OCI-LY7 (cell line): ENCODE data around the gene TBC1D1.

Experiments
- EZH2phosphoT487 ChIP-seq: fragments of 200-600 bp; sonication (generic); IDR thresholded peaks from 2 replicates; pipeline ENCODE4 v1.6.1; 2018; ENCODE audit warnings: low read depth, borderline replicate concordance, mild to moderate bottlenecking, mixed run types, antibody characterized with exemption, low read length, moderate library complexity, mixed read lengths
- TF ChIP-seq, protein P1 (sequence below): fragments of 200-600 bp; sonication (generic); conservative IDR thresholded peaks from 2 replicates; pipeline ENCODE4 v1.5.1; 2014; ENCODE audit warnings: mild to moderate bottlenecking, antibody characterized with exemption, low read length, moderate library complexity, mixed read lengths

DNA sequence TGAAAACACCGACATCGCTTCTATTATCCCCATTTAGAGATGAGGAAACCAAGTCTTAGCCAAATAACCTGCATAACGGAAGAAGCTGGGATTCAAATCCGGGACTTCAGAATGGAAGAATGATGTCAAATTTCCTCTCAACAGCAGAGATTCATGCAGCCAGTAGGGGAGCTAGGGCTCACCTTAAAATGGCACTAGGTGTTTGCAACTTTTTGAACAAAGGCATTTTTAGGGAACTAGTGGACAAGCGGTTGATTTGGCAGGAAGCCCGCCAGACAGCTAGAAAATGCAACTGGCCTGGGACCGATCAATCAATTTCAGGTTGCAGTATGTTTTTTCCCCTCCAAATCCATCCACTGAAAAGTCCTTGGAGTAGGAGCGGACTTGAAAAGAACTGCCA, 293.5 kb downstream of the TBC1D1 start:
- TF ChIP-seq, protein P1, sequence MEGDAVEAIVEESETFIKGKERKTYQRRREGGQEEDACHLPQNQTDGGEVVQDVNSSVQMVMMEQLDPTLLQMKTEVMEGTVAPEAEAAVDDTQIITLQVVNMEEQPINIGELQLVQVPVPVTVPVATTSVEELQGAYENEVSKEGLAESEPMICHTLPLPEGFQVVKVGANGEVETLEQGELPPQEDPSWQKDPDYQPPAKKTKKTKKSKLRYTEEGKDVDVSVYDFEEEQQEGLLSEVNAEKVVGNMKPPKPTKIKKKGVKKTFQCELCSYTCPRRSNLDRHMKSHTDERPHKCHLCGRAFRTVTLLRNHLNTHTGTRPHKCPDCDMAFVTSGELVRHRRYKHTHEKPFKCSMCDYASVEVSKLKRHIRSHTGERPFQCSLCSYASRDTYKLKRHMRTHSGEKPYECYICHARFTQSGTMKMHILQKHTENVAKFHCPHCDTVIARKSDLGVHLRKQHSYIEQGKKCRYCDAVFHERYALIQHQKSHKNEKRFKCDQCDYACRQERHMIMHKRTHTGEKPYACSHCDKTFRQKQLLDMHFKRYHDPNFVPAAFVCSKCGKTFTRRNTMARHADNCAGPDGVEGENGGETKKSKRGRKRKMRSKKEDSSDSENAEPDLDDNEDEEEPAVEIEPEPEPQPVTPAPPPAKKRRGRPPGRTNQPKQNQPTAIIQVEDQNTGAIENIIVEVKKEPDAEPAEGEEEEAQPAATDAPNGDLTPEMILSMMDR, result no peak
- TF ChIP-seq EZH2phosphoT487, result no peak
